ENCODE results near the gene MAP1LC3A. TPM values are rescaled to one million over a fixed set of nuclear protein-coding genes. Genes with fewer than 3 reads are reported as not detected.
"Not testable (repeated sequence)": the region's sequence is repeated elsewhere in the genome, so short reads cannot be mapped to it uniquely, and the experiment has no call there.

MAP1LC3A gene
- total RNA-seq, 6 experiments from 2014 or later, result 14.4 to 39.6 (median 26.3) TPM

DNA sequence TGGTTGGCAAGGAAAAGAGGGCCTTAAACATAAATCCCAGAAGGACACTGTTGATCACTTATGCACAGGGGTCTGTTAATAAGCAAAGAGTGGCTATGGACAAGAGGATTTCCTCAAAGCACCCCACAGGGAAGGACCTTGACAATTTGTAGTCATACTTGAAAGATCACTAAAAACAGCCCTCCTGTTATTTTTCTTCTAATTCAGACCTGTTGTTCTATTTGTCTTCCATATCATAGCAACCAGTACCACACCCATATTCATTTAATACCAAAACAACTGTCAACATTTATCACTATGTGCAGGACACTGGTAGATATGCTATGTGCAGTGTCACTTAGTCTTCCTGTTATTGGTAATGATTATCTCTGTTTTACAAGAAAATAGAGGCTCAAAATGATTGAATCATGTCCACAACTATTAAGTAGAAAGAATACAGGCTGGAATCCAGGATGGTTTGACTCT lies 45.5 kb upstream of the MAP1LC3A start:
- Histone ChIP-seq H3K4me3 (no peak overlapping the region), H3K36me3 (peaks cover 0 to 24% (median 14%) of the 10 kb centered on the region in 4 donors), H3K4me1 (peaks cover 0 to 53% (median 5%) of the 10 kb centered on the region in 4 donors), H3K9me3 (no peaks in the 10 kb centered on the region), H3K27me3 (no peaks in the 10 kb centered on the region), H3K27ac (peak overlapping the region in 1 of 3 donors; percentile 66)
- TF ChIP-seq POLR2A (IDR thresholded peaks at IDR 0.05), result no peak
- TF ChIP-seq, protein P1, sequence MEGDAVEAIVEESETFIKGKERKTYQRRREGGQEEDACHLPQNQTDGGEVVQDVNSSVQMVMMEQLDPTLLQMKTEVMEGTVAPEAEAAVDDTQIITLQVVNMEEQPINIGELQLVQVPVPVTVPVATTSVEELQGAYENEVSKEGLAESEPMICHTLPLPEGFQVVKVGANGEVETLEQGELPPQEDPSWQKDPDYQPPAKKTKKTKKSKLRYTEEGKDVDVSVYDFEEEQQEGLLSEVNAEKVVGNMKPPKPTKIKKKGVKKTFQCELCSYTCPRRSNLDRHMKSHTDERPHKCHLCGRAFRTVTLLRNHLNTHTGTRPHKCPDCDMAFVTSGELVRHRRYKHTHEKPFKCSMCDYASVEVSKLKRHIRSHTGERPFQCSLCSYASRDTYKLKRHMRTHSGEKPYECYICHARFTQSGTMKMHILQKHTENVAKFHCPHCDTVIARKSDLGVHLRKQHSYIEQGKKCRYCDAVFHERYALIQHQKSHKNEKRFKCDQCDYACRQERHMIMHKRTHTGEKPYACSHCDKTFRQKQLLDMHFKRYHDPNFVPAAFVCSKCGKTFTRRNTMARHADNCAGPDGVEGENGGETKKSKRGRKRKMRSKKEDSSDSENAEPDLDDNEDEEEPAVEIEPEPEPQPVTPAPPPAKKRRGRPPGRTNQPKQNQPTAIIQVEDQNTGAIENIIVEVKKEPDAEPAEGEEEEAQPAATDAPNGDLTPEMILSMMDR (IDR thresholded peaks at IDR 0.05), result no peak
- no peak for ATAC-seq
- DNase-seq, result no peak
- intact Hi-C loops (cut with DNase I), result no loop called here

DNA sequence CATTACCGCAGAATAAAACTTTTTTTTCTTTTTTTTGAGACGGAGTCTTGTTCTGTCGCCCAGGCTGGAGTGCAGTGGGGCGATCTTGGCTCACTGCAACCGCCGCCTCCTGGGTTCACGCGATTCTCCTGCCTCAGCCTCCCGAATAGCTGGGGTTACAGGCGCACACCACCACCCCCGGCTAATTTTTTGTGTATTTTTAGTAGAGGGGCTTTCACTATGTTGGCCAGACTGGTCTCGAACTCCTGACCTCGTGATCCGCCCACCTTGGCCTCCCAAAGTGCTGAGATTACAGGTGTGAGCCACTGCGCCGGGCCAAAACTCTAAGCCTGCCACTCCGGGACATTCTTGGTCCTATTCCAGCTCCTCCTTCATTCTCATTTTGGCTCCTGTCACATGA lies 44.5 kb upstream of the MAP1LC3A start:
- H3K9me3 ChIP-seq; intact Hi-C loops (cut with DNase I); H3K27me3 ChIP-seq; ATAC-seq; H3K27ac ChIP-seq; H3K4me3 ChIP-seq; DNase-seq: not testable (repeated sequence)
- peaks cover 0 to 53% (median 5%) of the 10 kb centered on the region in 4 donors for H3K4me1 ChIP-seq
- 77% methylated on average over 17 of the region's 17 CpGs for WGBS (ENCODE audit: insufficient coverage, low coverage, low lambda C conversion rate, missing lambda C conversion rate)
- H3K36me3 ChIP-seq, result peaks cover 0 to 15% (median 8%) of the 10 kb centered on the region in 4 donors

DNA sequence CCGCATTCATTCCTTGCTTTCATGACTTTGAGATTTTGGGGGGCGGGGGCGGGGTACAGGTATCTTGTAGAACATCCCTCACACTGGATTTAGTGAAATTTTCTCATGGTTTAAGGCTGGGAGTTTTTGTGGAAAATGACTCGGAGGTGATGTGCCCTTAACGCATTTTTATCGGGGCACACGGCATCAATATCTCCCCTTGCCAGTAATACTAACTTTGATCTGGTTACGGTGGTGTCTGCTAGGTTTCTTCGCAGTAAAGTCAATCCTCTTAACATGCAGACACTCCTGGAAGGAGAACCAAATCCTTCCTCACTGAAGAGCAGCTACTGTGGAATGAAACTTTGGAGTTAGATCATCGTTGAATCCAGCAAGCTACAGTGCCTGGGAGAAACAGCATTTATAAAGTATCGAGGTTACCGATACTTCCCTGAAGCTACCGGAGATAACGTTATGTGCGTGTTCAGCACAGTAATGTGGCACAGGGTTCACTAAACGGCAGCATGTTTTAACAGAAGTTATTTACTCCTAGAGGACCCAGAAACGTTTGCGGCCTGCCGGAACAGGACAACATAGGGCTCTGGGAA lies 43.5 kb upstream of the MAP1LC3A start:
- intact Hi-C loops (cut with DNase I), result no loop called here
- DNase-seq, result no peak
- ATAC-seq, result peak in 2 of 4 donors; percentile 3 to 7
- Histone ChIP-seq H3K4me1 (peaks cover 0 to 53% (median 5%) of the 10 kb centered on the region in 4 donors), H3K27me3 (no peaks in the 10 kb centered on the region), H3K36me3 (peaks cover 0 to 8% (median 2%) of the 10 kb centered on the region in 4 donors), H3K9me3 (no peaks in the 10 kb centered on the region), H3K27ac (peak overlapping the region; percentile 84 to 96 (median 86)), H3K4me3 (peak overlapping the region; percentile 84 to 96 (median 91))
- TF ChIP-seq, protein P1 (IDR thresholded peaks at IDR 0.05), result no peak
- no peak for TF ChIP-seq POLR2A (IDR thresholded peaks at IDR 0.05)
- WGBS (ENCODE audit: insufficient coverage, low coverage, low lambda C conversion rate, missing lambda C conversion rate), result 18% methylated on average over 19 of the region's 19 CpGs

DNA sequence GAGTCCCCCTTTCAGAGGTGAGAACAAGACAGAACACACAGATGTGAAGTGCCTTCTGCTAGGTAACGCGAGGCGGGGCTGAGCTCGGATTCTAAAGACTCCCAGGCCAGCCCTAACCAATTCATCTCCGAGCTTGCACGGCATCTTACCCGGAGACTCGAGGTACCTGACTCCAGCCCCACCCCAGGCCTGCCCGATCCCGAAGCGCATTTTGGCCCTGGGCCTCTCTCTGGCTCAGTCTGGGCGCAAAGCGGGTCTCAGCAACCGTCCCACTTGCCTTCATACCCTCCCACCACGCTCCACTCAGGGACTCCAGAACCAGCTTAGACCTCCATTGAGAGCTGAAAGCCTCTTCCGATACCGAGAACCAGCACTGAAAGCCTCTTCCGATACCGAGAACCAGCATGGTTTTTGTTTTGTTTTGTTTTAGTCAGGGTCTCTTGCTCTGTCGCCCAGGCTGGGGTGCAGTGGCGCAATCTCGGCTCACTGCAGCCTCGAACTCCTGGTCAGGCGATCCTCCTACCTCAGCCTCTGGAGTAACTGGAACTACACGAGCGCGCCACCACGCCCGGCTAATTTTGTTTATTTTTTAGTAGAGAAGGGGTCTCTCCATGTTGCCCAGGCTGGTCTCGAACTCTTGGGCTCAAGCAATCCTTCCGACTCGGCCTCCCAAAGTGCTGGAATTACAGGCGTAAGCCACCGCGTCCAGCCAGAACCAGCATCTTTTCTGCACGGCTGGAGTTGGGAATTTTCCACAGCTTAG lies 42.9 kb upstream of the MAP1LC3A start:
- no peaks in the 10 kb centered on the region for H3K27me3 ChIP-seq
- 5% methylated on average over 24 of the region's 36 CpGs for WGBS (ENCODE audit: insufficient coverage, low coverage, low lambda C conversion rate, missing lambda C conversion rate)
- TF ChIP-seq POLR2A (IDR thresholded peaks at IDR 0.05), result no peak
- TF ChIP-seq, protein P1 (IDR thresholded peaks at IDR 0.05), result no peak
- no peaks in the 10 kb centered on the region for H3K9me3 ChIP-seq
- ATAC-seq (peak; percentile 27 to 46 (median 46)), DNase-seq (peak; percentile 47 to 69 (median 65))
- peak overlapping the region; percentile 84 to 96 (median 91) for H3K4me3 ChIP-seq
- intact Hi-C loops (cut with DNase I), result no loop called here
- peaks cover 0 to 3% (median 1%) of the 10 kb centered on the region in 4 donors for H3K36me3 ChIP-seq
- peaks cover 0 to 51% (median 5%) of the 10 kb centered on the region in 4 donors for H3K4me1 ChIP-seq
- H3K27ac ChIP-seq, result peak overlapping the region; percentile 84 to 96 (median 86)
